Tibial nerve (tissue), 4 donors: ENCODE measurements around the gene GPR15.

Source experiments
- EP300 ChIP-seq, 2 donors: sonication (generic); formaldehyde crosslinking; IDR thresholded peaks; one replicate each; pipeline ENCODE4 v1.6.1; 2017; ENCODE audit warnings: antibody characterized with exemption in 2 of 2, mild to moderate bottlenecking in 1 of 2
- TF ChIP-seq, protein P1 (sequence below), 5 experiments: fragments of 200-600 bp in 3 of 5; fragments of 450-650 bp in 2 of 5; sonication (generic) in 3 of 5; IDR thresholded peaks; one replicate each; pipeline ENCODE4 v1.5.1; 2016 to 2019; ENCODE audit warnings: antibody characterized with exemption in 5 of 5, mild to moderate bottlenecking in 3 of 5, moderate library complexity in 2 of 5

DNA sequence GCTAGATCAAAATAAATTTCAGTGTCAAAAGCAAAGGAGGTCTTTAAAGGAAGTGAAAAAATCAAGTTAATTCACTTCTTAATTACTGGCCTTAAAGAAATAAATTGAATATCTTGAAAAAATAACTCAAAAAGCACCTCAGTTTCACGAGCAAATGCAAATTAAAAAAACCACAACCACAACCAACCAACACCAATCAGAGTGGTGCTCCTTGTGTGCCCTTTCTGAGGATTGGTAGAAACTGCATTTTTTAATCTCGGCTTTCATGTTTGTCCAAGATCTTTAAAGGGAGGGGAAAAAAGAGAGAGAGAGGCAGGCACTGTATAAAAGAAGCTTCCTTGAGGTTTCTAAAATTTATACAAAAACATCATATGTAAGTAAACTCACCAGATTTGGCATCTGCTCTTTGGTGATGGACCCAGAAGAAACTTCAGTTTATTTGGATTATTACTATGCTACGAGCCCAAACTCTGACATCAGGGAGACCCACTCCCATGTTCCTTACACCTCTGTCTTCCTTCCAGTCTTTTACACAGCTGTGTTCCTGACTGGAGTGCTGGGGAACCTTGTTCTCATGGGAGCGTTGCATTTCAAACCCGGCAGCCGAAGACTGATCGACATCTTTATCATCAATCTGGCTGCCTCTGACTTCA, at the start of gene GPR15:
- TF ChIP-seq, protein P1, sequence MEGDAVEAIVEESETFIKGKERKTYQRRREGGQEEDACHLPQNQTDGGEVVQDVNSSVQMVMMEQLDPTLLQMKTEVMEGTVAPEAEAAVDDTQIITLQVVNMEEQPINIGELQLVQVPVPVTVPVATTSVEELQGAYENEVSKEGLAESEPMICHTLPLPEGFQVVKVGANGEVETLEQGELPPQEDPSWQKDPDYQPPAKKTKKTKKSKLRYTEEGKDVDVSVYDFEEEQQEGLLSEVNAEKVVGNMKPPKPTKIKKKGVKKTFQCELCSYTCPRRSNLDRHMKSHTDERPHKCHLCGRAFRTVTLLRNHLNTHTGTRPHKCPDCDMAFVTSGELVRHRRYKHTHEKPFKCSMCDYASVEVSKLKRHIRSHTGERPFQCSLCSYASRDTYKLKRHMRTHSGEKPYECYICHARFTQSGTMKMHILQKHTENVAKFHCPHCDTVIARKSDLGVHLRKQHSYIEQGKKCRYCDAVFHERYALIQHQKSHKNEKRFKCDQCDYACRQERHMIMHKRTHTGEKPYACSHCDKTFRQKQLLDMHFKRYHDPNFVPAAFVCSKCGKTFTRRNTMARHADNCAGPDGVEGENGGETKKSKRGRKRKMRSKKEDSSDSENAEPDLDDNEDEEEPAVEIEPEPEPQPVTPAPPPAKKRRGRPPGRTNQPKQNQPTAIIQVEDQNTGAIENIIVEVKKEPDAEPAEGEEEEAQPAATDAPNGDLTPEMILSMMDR (IDR thresholded peaks at IDR 0.05), result no peak
- TF ChIP-seq EP300 (IDR thresholded peaks at IDR 0.05), result no peak
